Measurements from ENCODE around the gene IL1R2. TPM values are rescaled to one million over a fixed set of nuclear protein-coding genes. Genes with fewer than 3 reads are reported as not detected.

The IL1R2 gene
- total and polyA plus RNA-seq, 2 of the 8 experiments (the other 6 are each of a cell fraction or from before 2014, with no cell fraction given): 0.06 TPM; not detected in 1

- Histone ChIP-seq H2BK120ac (replicated peaks; ENCODE audit: low read depth, low read length) (no peak overlapping the region), H4K5ac (ENCODE audit: insufficient read length, low read depth, low read length) (no peak overlapping the region), H3K56ac (replicated peaks; ENCODE audit: insufficient read length, low read depth, low read length) (no peak overlapping the region), H3K79me2 (ENCODE audit: control insufficient read depth in 1 of 2, insufficient read depth in 2 of 2, low read length in 2 of 2) (no peaks in the 10 kb centered on the region), H3K23me2 (ENCODE audit: low read depth, low read length) (peaks cover 2% of the 10 kb centered on the region; the same call in 1 of the 2 replicates), H3K4me2 (ENCODE audit: insufficient read depth in 1 of 2, low read depth in 2 of 2, low read length in 2 of 2) (no peak overlapping the region), H3K18ac (ENCODE audit: extremely low read depth, low read length) (no peak overlapping the region), H3K79me1 (ENCODE audit: low read depth, low read length) (no peaks in the 10 kb centered on the region), H3K4ac (replicated peaks; ENCODE audit: insufficient read length, low read depth, low read length) (no peak overlapping the region), H2BK12ac (ENCODE audit: low read depth, low read length) (no peak overlapping the region), H3K27ac (ENCODE audit: low read depth, low read length) (no peak overlapping the region), H2AK5ac (ENCODE audit: low read depth, low read length) (no peak overlapping the region), H3K27me3 (replicated peaks in 1 of 4; ENCODE audit: control insufficient read depth in 3 of 4, extremely low read depth in 1 of 4, insufficient read depth in 3 of 4, low read length in 3 of 4) (no peaks in the 10 kb centered on the region), H2BK15ac (ENCODE audit: low read length) (no peak overlapping the region), H2BK5ac (ENCODE audit: low read depth, low read length) (no peak overlapping the region), H3K4me3 (ENCODE audit: extremely low read depth in 1 of 4, insufficient read depth in 2 of 4, low read depth in 3 of 4, low read length in 4 of 4) (no peak overlapping the region), H3K14ac (ENCODE audit: insufficient read length) (no peak overlapping the region), H4K20me1 (replicated peaks in 1 of 2; ENCODE audit: control insufficient read depth in 1 of 2, insufficient read depth in 2 of 2, low read length in 2 of 2) (no peaks in the 10 kb centered on the region), H3K36me3 (ENCODE audit: control insufficient read depth in 2 of 4, insufficient read depth in 4 of 4, low read length in 3 of 4) (no peaks in the 10 kb centered on the region), H3K9me3 (ENCODE audit: insufficient read depth in 2 of 2, low read depth in 1 of 2, low read length in 1 of 2) (no peaks in the 10 kb centered on the region), H4K91ac (replicated peaks; ENCODE audit: insufficient read length, low read length) (no peak overlapping the region), H2AFZ (ENCODE audit: low read length) (no peak overlapping the region), H3K23ac (ENCODE audit: insufficient read length) (no peak overlapping the region), H4K8ac (ENCODE audit: extremely low read depth, insufficient read depth, low read length) (no peak overlapping the region), H2BK20ac (ENCODE audit: low read length) (no peak overlapping the region), H3K9ac (replicated peaks in 1 of 4; ENCODE audit: extremely low read depth in 1 of 4, low read depth in 3 of 4, low read length in 3 of 4) (no peak overlapping the region), H3K4me1 (replicated peaks in 1 of 4; ENCODE audit: control insufficient read depth in 3 of 4, insufficient read depth in 4 of 4, low read length in 3 of 4) (peaks cover 0 to 6% (median 3%) of the 10 kb centered on the region in 4 experiments; a peak in 5 of 7 replicates)
- WGBS, 2 experiments (ENCODE audit: extremely low coverage in 1 of 2, insufficient coverage in 1 of 2, insufficient read length in 1 of 2, insufficient replicate concordance in 2 of 2, low coverage in 1 of 2, low lambda C conversion rate in 2 of 2, missing lambda C conversion rate in 1 of 2): 89% methylated on average over 1 of the region's 1 CpG; no CpG with 5 or more reads in 1 of the 2 experiments
- no peak for FAIRE-seq
- ChIA-PET CTCF (ENCODE audit: partially characterized antibody) (no interaction called here), POLR2A (ENCODE audit: partially characterized antibody) (no interaction called here)
- no peak for DNase-seq (ENCODE audit: low read depth in 1 of 2, low spot score in 2 of 2)
- TF ChIP-seq GABPA (IDR thresholded peaks at IDR 0.05; ENCODE audit: borderline replicate concordance, insufficient read depth, low read length): no peak
- TF ChIP-seq CTBP2 (IDR thresholded peaks at IDR 0.05; ENCODE audit: borderline replicate concordance, insufficient read depth, insufficient read length, low read length): no peak
- TF ChIP-seq ATF3 (IDR thresholded peaks at IDR 0.05; ENCODE audit: insufficient read depth, low read depth, low read length): no peak
- no peak for TF ChIP-seq SP1 (IDR thresholded peaks at IDR 0.05; ENCODE audit: low read depth, low read length)
- TF ChIP-seq RAD21 (IDR thresholded peaks at IDR 0.05 in 1 of 2, conservative IDR thresholded peaks at IDR 0.05 in 1 of 2; ENCODE audit: low read depth in 2 of 2, low read length in 2 of 2): no peak
- no peak for TF ChIP-seq SIX5 (IDR thresholded peaks at IDR 0.05; ENCODE audit: low read depth, low read length)
- no peak for TF ChIP-seq CBX8 (IDR thresholded peaks at IDR 0.05; ENCODE audit: borderline replicate concordance, low read depth, low read length)
- no peak for TF ChIP-seq GTF2F1 (IDR thresholded peaks at IDR 0.05; ENCODE audit: borderline replicate concordance, low read depth, low read length)
- TF ChIP-seq TAF1 (IDR thresholded peaks at IDR 0.05; ENCODE audit: low read depth, low read length): no peak
- no peak for TF ChIP-seq MAX (IDR thresholded peaks at IDR 0.05)
- no peak for TF ChIP-seq ZNF274 (IDR thresholded peaks at IDR 0.05; ENCODE audit: borderline replicate concordance, extremely low read depth, low read length)
- TF ChIP-seq FOSL1 (IDR thresholded peaks at IDR 0.05; ENCODE audit: insufficient read depth, low read depth, low read length): no peak
- TF ChIP-seq YY1 (IDR thresholded peaks at IDR 0.05; ENCODE audit: low read depth, low read length): no peak
- no peak for TF ChIP-seq BRCA1 (IDR thresholded peaks at IDR 0.05; ENCODE audit: low read depth, low read length)
These were observed 14.9 kb upstream of the IL1R2 start for GRCh38 chr2:101976891-101977290.
